ENCODE data around the gene CACNA1D. TPM values are rescaled to one million over a fixed set of nuclear protein-coding genes. Genes with fewer than 3 reads are reported as not detected.
A peak's percentile ranks its signal among the peaks of the same experiment; 100 is the strongest.

Gene CACNA1D
- total and polyA plus RNA-seq, 2 experiments from 2014 or later: 41.0 to 159 TPM

DNA sequence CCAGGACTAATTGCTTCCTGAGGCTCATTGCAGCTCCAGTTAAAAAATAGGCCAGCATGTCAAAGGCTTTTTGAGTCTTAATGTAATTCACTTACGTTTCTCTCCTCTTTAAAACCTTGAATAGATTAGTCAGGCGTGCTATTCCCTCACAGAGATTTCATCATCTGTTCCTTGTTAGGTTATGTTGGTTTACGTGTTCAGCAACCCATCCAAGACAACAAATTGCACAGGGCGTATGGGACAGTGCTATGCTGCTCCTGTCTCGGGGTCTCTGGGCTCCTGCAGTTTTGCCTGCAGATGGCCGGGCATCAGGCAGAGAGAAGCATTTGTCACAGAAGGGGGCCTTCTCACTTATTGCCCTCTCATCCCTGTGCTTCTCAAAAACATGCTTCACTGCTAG is 234.7 kb downstream of the CACNA1D start:
- no peak for DNase-seq (ENCODE audit: low read depth in 1 of 2, low spot score in 1 of 2)
- Histone ChIP-seq H3K4me1 (ENCODE audit: low read depth) (no peaks in the 10 kb centered on the region), H3K36me3 (peaks cover 43% of the 10 kb centered on the region), H3K27me3 (no peaks in the 10 kb centered on the region), H3K4me3 (no peak overlapping the region), H3K9me3 (ENCODE audit: low read depth) (no peaks in the 10 kb centered on the region), H3K27ac (no peak overlapping the region)
- TF ChIP-seq, protein P1, sequence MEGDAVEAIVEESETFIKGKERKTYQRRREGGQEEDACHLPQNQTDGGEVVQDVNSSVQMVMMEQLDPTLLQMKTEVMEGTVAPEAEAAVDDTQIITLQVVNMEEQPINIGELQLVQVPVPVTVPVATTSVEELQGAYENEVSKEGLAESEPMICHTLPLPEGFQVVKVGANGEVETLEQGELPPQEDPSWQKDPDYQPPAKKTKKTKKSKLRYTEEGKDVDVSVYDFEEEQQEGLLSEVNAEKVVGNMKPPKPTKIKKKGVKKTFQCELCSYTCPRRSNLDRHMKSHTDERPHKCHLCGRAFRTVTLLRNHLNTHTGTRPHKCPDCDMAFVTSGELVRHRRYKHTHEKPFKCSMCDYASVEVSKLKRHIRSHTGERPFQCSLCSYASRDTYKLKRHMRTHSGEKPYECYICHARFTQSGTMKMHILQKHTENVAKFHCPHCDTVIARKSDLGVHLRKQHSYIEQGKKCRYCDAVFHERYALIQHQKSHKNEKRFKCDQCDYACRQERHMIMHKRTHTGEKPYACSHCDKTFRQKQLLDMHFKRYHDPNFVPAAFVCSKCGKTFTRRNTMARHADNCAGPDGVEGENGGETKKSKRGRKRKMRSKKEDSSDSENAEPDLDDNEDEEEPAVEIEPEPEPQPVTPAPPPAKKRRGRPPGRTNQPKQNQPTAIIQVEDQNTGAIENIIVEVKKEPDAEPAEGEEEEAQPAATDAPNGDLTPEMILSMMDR (IDR thresholded peaks at IDR 0.05; ENCODE audit: low read depth, low read length): no peak

DNA sequence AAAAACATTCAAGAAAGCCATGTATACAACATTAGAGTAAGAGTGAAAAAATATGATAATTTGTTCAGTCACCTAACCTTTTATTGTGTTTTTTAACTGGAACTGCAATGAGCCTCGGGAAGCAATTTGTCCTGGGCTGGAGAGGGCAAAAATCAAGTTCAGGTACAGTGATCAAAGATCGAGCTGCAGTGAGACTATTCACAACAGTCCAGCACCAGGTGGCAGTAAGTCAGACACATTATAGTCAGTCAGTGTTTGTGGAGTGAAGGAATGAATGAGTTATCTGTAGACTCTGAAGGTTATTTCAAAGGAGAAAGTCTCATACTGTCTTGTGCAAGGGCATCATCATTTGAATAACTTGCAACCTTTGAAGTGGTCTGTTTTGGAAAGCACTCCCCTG is 235.2 kb downstream of the CACNA1D start:
- TF ChIP-seq, protein P1 (IDR thresholded peaks at IDR 0.05; ENCODE audit: low read depth, low read length): no peak
- no peak overlapping the region for H3K27ac ChIP-seq
- no peaks in the 10 kb centered on the region for H3K4me1 ChIP-seq (ENCODE audit: low read depth)
- H3K36me3 ChIP-seq: peaks cover 46% of the 10 kb centered on the region
- H3K9me3 ChIP-seq (ENCODE audit: low read depth): no peaks in the 10 kb centered on the region
- H3K27me3 ChIP-seq: no peaks in the 10 kb centered on the region
- DNase-seq (ENCODE audit: low read depth in 1 of 2, low spot score in 1 of 2): no peak
- no peak overlapping the region for H3K4me3 ChIP-seq

DNA sequence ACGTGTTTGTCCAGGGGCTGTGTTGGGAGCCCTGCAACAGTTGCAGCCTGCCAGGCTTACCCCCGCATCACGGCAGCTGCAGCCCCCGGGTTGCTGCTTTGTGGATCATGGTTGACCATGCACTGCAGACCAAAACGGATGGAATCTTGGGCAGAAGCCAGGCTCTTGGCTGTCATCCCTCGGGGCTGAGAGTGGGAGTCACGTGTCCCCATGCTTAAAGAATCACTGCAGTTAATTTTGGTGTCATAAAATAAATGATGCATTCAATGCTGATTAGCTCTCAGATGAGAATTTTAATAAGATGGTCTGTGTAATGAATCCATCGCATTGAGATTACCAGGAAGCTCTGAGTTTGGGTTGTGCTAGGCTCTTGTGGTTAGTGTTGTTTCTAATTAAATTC is 236.2 kb downstream of the CACNA1D start:
- no peak overlapping the region for H3K27ac ChIP-seq
- no peaks in the 10 kb centered on the region for H3K9me3 ChIP-seq (ENCODE audit: low read depth)
- DNase-seq (ENCODE audit: low read depth in 1 of 2, low spot score in 1 of 2): peak in 1 of 2 donors; percentile 57
- TF ChIP-seq, protein P1 (IDR thresholded peaks at IDR 0.05; ENCODE audit: low read depth, low read length): no peak
- peaks cover 49% of the 10 kb centered on the region for H3K36me3 ChIP-seq
- H3K4me3 ChIP-seq: no peak overlapping the region
- no peaks in the 10 kb centered on the region for H3K4me1 ChIP-seq (ENCODE audit: low read depth)
- no peaks in the 10 kb centered on the region for H3K27me3 ChIP-seq

DNA sequence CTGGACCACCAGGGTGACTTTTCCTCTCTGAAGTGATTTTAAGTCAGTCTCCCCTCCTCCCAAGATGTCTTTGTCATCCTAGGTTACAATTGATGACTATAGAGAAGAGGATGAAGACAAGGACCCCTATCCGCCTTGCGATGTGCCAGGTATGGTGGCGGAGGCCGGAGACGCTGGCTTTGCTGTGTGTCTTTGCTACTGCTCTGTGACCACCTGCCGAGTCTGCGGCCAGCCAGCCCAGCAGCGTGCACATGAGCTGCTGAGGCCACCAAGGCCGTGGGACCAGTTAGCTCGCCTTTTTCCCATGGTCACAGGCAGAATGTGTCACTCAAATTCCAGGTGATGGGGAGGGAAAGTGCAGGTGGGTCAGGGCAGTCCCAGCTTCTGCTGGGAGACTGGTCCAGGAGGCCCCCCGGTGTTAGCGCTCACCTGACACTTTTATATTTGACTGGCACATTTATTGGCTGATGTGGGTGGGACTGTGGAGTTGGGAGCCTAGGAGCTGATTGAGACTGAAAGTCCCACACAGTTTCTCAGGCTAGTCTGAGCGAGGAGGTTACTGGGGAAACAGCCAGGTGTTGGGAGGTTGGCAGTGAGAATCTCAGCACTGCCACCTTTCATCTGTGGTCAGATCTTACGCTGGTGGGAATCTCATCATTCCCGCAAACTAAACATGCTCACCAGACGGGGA is 237.7 kb downstream of the CACNA1D start:
- H3K27ac ChIP-seq: no peak overlapping the region
- H3K27me3 ChIP-seq: no peaks in the 10 kb centered on the region
- H3K4me3 ChIP-seq: no peak overlapping the region
- H3K36me3 ChIP-seq: peaks cover 51% of the 10 kb centered on the region
- H3K9me3 ChIP-seq (ENCODE audit: low read depth): no peaks in the 10 kb centered on the region
- no peaks in the 10 kb centered on the region for H3K4me1 ChIP-seq (ENCODE audit: low read depth)
- TF ChIP-seq, protein P1 (IDR thresholded peaks at IDR 0.05; ENCODE audit: low read depth, low read length): no peak
- DNase-seq (ENCODE audit: low read depth in 1 of 2, low spot score in 1 of 2): no peak

DNA sequence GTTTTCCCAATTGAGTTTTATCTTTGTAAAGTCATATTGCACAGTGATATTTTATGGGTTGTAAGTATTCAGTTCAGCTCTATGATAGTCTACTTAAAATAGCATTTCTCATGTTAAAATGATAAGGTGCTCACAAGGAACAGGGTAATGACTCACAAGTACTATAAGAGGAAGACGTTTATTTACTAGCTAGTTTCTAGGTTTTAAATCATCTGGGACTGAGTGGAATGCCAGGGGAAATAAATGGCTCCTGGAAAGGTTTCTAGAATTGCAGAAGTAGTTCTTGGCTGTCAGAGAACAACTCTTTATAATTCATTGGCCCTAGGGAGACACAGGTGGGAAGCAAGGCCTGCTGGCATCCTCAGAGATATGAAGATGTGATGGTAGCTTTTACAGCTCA is 239.0 kb downstream of the CACNA1D start:
- TF ChIP-seq, protein P1 (IDR thresholded peaks at IDR 0.05; ENCODE audit: low read depth, low read length): no peak
- Histone ChIP-seq H3K36me3 (peaks cover 51% of the 10 kb centered on the region), H3K4me1 (ENCODE audit: low read depth) (no peaks in the 10 kb centered on the region), H3K4me3 (no peak overlapping the region), H3K27ac (no peak overlapping the region), H3K9me3 (ENCODE audit: low read depth) (no peaks in the 10 kb centered on the region), H3K27me3 (no peaks in the 10 kb centered on the region)
- no peak for DNase-seq (ENCODE audit: low read depth in 1 of 2, low spot score in 1 of 2)
